Epithelial cell of proximal tubule (primary cell): Measurements from ENCODE around the gene GSTO2. TPM values are rescaled to one million over a fixed set of nuclear protein-coding genes. Genes with fewer than 3 reads are reported as not detected.

Experiments used
- DNase-seq: peaks from one replicate; pipeline ENCODE4 v3.0.0-alpha.2; 2011; ENCODE audit warnings: low read depth
- H3K4me3 ChIP-seq: 2 replicates; pipeline ENCODE4 v1.5.1; 2011; ENCODE audit warnings: low read depth, mild to moderate bottlenecking, low read length
- total RNA-seq: library from RNA; depleted of rRNA; stranded (reverse); fragments of >200 nt; gene quantifications from 2 replicates; pipeline ENCODE4 v1.2.3, GENCODE V29; 2015
- TF ChIP-seq, protein P1 (sequence below): conservative IDR thresholded peaks from 2 replicates; pipeline ENCODE4 v1.5.1; 2012; ENCODE audit warnings: low read depth, mild to moderate bottlenecking, low read length

Gene GSTO2
- total RNA-seq, 1 donor from 2014 or later: 9.5 TPM

DNA sequence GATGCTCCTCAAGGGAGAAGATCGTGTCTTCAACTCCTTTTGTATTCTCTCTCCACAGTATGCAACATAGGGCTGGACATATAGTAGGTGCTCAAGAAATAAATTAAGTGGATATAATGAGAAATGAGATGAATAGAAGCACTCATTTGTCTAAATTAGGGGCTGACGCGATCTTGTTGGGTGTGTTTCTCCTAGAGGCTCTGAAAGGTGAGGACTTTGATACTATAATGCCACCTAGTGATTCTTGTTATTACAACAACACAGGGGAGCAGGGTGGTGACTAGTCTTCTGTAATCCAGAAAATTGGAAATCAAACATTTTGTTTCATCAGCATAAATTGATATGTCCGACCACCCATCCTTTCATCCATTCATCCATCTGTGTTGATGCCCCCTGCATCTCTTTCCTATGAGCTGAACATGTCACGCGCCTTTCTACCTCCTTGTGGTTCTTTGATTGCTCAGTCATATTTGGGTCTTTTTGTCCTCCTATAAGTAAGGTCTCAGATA lies 81.2 kb downstream of the GSTO2 start:
- no peak for DNase-seq
- no peak overlapping the region for H3K4me3 ChIP-seq
- TF ChIP-seq, protein P1, sequence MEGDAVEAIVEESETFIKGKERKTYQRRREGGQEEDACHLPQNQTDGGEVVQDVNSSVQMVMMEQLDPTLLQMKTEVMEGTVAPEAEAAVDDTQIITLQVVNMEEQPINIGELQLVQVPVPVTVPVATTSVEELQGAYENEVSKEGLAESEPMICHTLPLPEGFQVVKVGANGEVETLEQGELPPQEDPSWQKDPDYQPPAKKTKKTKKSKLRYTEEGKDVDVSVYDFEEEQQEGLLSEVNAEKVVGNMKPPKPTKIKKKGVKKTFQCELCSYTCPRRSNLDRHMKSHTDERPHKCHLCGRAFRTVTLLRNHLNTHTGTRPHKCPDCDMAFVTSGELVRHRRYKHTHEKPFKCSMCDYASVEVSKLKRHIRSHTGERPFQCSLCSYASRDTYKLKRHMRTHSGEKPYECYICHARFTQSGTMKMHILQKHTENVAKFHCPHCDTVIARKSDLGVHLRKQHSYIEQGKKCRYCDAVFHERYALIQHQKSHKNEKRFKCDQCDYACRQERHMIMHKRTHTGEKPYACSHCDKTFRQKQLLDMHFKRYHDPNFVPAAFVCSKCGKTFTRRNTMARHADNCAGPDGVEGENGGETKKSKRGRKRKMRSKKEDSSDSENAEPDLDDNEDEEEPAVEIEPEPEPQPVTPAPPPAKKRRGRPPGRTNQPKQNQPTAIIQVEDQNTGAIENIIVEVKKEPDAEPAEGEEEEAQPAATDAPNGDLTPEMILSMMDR: peak; percentile 75

DNA sequence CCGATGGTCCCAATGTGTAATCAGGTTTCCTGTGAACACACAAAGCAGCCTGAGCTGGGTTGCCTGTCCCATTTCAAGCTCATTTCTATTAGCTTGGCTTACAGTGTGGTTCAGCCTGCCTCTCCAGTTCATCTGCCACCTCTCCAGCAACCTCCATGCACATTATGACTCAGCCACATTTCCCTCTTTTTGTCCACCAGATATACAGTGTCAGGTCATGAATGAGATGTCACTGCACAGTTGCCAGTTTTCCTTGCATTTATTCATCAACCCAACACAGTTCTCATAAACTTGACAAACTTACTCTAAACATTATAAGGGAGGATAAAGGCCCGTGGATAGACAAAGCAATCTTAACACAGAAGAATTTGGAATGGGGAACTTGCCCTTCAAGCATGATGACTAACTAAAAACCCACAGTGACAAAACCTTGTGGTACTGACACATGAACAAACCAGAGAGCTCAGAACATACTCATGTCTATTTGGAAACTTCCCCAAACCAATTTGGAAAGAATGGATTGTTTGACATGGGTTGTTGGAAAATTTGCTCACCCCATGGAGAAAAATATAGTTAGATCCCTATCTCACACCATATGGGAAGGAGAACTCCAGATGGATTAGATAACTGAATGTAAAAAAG lies 82.2 kb downstream of the GSTO2 start:
- H3K4me3 ChIP-seq: no peak overlapping the region
- DNase-seq: no peak

DNA sequence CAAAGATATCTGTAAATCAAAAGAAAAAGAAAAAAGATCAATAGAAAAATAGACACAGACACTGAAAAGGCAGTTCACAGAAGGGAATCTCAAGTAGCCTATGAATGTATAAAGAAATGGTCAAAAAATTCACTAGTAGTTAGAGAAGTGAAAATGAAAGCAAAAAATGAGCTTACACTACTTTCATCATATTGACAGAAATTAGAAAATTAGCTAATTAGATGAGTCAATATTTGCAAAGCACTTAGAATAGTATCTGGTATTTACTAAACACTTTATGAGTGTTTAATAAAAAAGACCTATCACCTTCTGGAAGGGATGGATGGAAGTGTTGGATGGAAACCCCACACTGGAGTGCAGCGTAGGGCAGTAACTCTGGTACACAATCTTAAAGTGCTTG lies 82.9 kb downstream of the GSTO2 start:
- DNase-seq: no peak
- no peak overlapping the region for H3K4me3 ChIP-seq
- TF ChIP-seq, protein P1: no peak

More for the DNA sequence above, 82.2 kb downstream of the GSTO2 start:
- TF ChIP-seq, protein P1: no peak

DNA sequence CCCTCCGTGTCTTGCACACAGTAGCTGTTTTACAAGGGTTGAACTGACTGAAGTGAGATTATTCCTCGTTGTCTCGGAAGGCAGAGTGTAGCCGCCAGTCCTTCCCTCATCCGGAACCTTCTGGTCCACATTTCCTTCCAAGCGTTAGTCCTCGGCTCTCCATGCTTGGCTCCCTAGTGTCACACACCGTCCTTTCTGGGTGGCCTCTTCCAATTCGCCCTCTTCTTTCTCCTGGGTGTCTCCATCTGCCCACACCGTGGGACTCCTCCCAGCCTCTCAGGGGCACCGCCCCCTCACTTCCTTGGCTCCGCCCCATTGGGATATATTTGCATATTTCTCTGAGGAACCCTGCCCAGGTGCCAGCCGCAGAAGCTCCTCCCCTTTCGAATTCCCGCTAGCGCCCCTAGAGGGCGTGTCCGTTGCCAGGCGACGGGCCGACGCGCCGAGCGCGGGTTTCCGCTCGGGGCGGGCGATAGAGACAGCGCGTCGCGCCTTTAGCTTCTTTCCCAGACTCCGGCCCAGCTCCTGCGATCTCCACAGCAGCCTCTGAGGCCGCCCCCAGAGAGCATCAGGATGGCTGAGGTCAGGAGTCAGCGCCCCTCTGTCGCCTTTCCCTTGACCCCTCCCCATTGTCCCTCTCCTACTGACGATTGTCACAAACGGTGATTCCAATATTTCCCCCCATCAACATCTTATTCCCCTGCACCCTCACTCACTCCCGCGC lies 84.5 kb downstream of the GSTO2 start, which contains the start of gene CFAP58:
Gene CFAP58 (plus strand): TSS at position 509 of the 724 bp plus-strand sequence. CDS start 65 bp downstream, at position 574.
- peak within 1 kb of the TSS; percentile 61 for H3K4me3 ChIP-seq
- TF ChIP-seq, protein P1: peak; percentile 74

More for the DNA sequence above, 84.5 kb downstream of the GSTO2 start, which contains the start of gene CFAP58:
- DNase-seq: peak; percentile 50

Other genes starting within 250 kb of the GSTO2 start
- gene COL17A1, start 183.3 kb upstream of the GSTO2 start, total RNA-seq: 1.7 and 2.3 TPM in 2 replicates
- gene SFR1, start 147.0 kb upstream of the GSTO2 start, total RNA-seq: 15.2 and 15.6 TPM in 2 replicates
- gene CFAP43, start 36.8 kb upstream of the GSTO2 start, total RNA-seq: 0.14 and 0.46 TPM in 2 replicates
- gene GSTO1, start 14.3 kb upstream of the GSTO2 start, total RNA-seq: 195 and 207 TPM in 2 replicates
- gene ITPRIP, start 69.3 kb downstream of the GSTO2 start, total RNA-seq: 13.8 and 16.8 TPM in 2 replicates
- 0.23 and 0.29 TPM in 2 replicates for gene CFAP58, start 84.6 kb downstream of the GSTO2 start, total RNA-seq